ENCODE data around the gene OR9G4. TPM values are rescaled to one million over a fixed set of nuclear protein-coding genes. Genes with fewer than 3 reads are reported as not detected.

OR9G4 gene
- total RNA-seq, 2 experiments from 2014 or later, result not detected

DNA sequence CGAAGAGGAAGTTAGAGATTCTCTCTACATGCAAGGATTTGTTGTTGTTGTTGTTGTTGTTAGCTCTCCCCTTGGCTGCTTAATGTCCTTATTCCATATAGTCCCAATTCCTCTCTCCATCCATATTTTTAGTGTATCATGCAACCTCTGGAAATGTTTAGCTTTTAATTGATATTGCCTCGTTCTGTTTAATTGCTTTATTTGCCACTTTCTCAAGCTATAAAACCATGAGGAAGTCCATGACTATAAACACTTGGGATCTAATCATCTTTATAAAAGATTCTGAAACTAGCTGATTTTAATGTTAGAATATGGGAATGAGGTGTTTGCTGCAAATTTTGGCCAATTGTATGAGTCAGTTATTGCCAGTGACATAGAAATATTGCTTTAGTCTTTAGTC lies 55.1 kb downstream of the OR9G4 start:
- H3K9me2 ChIP-seq (ENCODE audit: insufficient read depth, low read length), result no peaks in the 10 kb centered on the region
- intact Hi-C loops (cut with micrococcal nuclease; ENCODE audit: unreplicated experiment), result no loop called here
- no TSS peak for BruUV-seq (replicated peaks)
- no peak overlapping the region for H3K4me3 ChIP-seq (ENCODE audit: low read depth, low read length, poor library complexity, severe bottlenecking)
- no peaks in the 10 kb centered on the region for H4K20me1 ChIP-seq (ENCODE audit: insufficient read depth, low read length)
- no peak for TF ChIP-seq EZH2phosphoT487 (IDR thresholded peaks at IDR 0.05; ENCODE audit: borderline replicate concordance, low read depth, low read length)
- TF ChIP-seq, protein P1, sequence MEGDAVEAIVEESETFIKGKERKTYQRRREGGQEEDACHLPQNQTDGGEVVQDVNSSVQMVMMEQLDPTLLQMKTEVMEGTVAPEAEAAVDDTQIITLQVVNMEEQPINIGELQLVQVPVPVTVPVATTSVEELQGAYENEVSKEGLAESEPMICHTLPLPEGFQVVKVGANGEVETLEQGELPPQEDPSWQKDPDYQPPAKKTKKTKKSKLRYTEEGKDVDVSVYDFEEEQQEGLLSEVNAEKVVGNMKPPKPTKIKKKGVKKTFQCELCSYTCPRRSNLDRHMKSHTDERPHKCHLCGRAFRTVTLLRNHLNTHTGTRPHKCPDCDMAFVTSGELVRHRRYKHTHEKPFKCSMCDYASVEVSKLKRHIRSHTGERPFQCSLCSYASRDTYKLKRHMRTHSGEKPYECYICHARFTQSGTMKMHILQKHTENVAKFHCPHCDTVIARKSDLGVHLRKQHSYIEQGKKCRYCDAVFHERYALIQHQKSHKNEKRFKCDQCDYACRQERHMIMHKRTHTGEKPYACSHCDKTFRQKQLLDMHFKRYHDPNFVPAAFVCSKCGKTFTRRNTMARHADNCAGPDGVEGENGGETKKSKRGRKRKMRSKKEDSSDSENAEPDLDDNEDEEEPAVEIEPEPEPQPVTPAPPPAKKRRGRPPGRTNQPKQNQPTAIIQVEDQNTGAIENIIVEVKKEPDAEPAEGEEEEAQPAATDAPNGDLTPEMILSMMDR (conservative IDR thresholded peaks at IDR 0.05; ENCODE audit: low read length), result no peak
- H3K27ac ChIP-seq (ENCODE audit: low read depth, low read length, poor library complexity, severe bottlenecking), result no peak overlapping the region
- H3K9me3 ChIP-seq (ENCODE audit: low read length), result no peaks in the 10 kb centered on the region
- H3K36me3 ChIP-seq (ENCODE audit: insufficient read depth, low read length), result no peaks in the 10 kb centered on the region
- H3K4me2 ChIP-seq (ENCODE audit: low read length), result no peak overlapping the region
- ChIA-PET CTCF (ENCODE audit: unreplicated experiment) (no interaction called here), POLR2A (interaction anchor here (1.2 kb wide), 1 partner anchor 11 kb away, joined by 4 read pairs; no protein-coding TSS in a partner anchor)
- no peaks in the 10 kb centered on the region for H3K4me1 ChIP-seq (ENCODE audit: insufficient read depth, low read length, poor library complexity, severe bottlenecking)
- no peaks in the 10 kb centered on the region for H3K79me2 ChIP-seq (ENCODE audit: insufficient read depth, low read depth, low read length)
- no peak overlapping the region for H2AFZ ChIP-seq (ENCODE audit: low read length)
- DNase-seq (ENCODE audit: low spot score), result no peak

Small RNA genes within 50 kb of the gene (microRNA-seq; reads per million reads assigned to microRNA genes)
- gene MIR6128 (ENCODE audit: borderline replicate concordance), result not detected

Small RNA genes within 50 kb of the gene (small RNA-seq; reads per million reads assigned to genes)
- gene AP001803.1 (not detected), gene MIR6128 (not detected)

Other genes starting within 250 kb of the OR9G4 start
- gene OR5M11, start 205.4 kb downstream of the OR9G4 start, total RNA-seq (2014; rRNA removed; shearing (Covaris generic)), result not detected in 2 replicates
- not detected in 2 replicates for gene OR5M11, start 205.4 kb downstream of the OR9G4 start, total RNA-seq (2022)
- not detected in 2 replicates for gene OR5M10, start 171.0 kb downstream of the OR9G4 start, total RNA-seq (2014; rRNA removed; shearing (Covaris generic))
- gene OR5M10, start 171.0 kb downstream of the OR9G4 start, total RNA-seq (2022), result not detected in 2 replicates
- not detected in 2 replicates for gene OR5M1, start 133.8 kb downstream of the OR9G4 start, total RNA-seq (2014; rRNA removed; shearing (Covaris generic))
- not detected in 2 replicates for gene OR5M1, start 133.8 kb downstream of the OR9G4 start, total RNA-seq (2022)
- gene OR5AP2, start 106.3 kb downstream of the OR9G4 start, total RNA-seq (2014; rRNA removed; shearing (Covaris generic)), result not detected in 2 replicates
- gene OR5AP2, start 106.3 kb downstream of the OR9G4 start, total RNA-seq (2022), result not detected in 2 replicates
- gene OR5AR1, start 85.0 kb downstream of the OR9G4 start, total RNA-seq (2014; rRNA removed; shearing (Covaris generic)), result not detected in 2 replicates
- gene OR5AR1, start 85.0 kb downstream of the OR9G4 start, total RNA-seq (2022), result not detected in 2 replicates
- gene OR9G1, start 49.6 kb downstream of the OR9G4 start, total RNA-seq (2014; rRNA removed; shearing (Covaris generic)), result not detected in 2 replicates
- gene OR9G1, start 49.6 kb downstream of the OR9G4 start, total RNA-seq (2022), result not detected in 2 replicates
- gene OR5AK2, start 240.2 kb upstream of the OR9G4 start, total RNA-seq (2014; rRNA removed; shearing (Covaris generic)), result not detected in 2 replicates
- gene OR5AK2, start 240.2 kb upstream of the OR9G4 start, total RNA-seq (2022), result not detected in 2 replicates

Data from OCI-LY7 (cell line).